ENCODE results near the gene KIAA1755. TPM values are rescaled to one million over a fixed set of nuclear protein-coding genes. Genes with fewer than 3 reads are reported as not detected.

The KIAA1755 gene
- total and polyA plus RNA-seq, 10 of the 15 experiments (the other 5 are each of a cell fraction or from before 2014, with no cell fraction given) = not detected

DNA sequence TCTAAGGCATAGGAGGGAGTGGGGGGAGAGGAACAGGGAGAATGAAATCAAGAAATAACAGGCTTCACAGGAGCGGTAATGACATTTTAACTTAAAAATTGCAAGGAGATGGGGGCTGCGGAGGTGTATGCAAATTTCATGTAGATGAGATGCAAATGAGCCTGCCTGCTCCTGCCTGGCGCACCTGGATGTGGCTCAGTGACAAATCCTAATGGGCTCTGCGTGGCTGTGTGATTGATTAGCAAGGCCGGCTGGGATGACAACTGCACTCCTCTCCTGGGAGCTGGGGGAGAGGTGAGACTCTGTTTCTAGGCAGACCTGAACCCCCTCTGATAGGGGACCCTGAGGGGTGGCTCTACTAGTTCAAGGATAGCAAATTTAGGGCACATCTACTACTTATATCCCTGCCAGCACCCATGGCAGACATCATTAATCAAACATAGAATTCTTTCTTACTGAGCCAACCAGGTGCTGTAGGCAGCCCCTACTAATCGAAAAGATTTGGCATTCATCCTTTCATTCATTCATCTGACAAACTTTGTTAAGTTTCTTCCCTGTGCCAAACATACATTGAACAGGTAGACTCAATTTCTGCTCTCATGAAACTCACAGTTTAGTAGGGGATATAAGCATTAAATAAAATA is 57.1 kb downstream of the KIAA1755 start:
- RAD21 ChIA-PET (ENCODE audit: unreplicated experiment) = no interaction called here

DNA sequence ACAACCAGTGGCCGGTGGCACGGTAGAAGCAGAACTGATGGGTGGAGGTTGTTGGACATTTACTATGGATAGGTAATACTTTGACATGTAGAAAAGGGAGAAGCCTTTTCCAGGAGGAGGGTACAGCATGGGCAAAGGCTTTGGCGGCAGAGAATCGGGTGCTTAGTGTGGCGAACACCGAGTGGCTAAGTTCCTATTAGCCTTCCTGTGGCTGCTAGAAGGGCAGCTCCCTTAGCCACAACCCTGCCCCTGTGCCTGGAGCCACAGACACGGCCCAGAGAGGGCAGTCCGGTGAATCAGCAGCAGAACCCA is 57.6 kb downstream of the KIAA1755 start:
- Histone ChIP-seq H3K27me3 (replicated peaks in 1 of 2; ENCODE audit: control insufficient read depth in 2 of 2, insufficient read depth in 2 of 2, low read length in 1 of 2) (no peaks in the 10 kb centered on the region; a peak in 1 of 4 replicates), H3K4me2 (ENCODE audit: control insufficient read depth, insufficient read depth) (no peak overlapping the region), H3K36me3 (ENCODE audit: control insufficient read depth in 2 of 2, insufficient read depth in 2 of 2, low read length in 1 of 2) (no peaks in the 10 kb centered on the region), H3K27ac (ENCODE audit: control insufficient read depth, insufficient read depth) (no peak overlapping the region), H3K9ac (ENCODE audit: control insufficient read depth, insufficient read depth, low read length) (no peak overlapping the region), H3K79me2 (ENCODE audit: control insufficient read depth, insufficient read depth, low read length) (no peaks in the 10 kb centered on the region), H4K20me1 (ENCODE audit: control insufficient read depth, insufficient read depth) (no peaks in the 10 kb centered on the region), H2AFZ (ENCODE audit: control insufficient read depth, low read depth, low read length) (no peak overlapping the region), H3K4me3 (no peak overlapping the region), H3K4me1 (ENCODE audit: control insufficient read depth, insufficient read depth, low read length) (no peaks in the 10 kb centered on the region), H3K9me3 (replicated peaks; ENCODE audit: control insufficient read depth, insufficient read depth, low read length) (no peaks in the 10 kb centered on the region)
- DNase-seq (ENCODE audit: low read depth, low spot score) (no peak), FAIRE-seq (no peak), ATAC-seq (no peak)
- intact Hi-C loops (cut with micrococcal nuclease; ENCODE audit: unreplicated experiment) (no loop called here), in situ Hi-C loops (cut with MboI) (no loop called here)
- RAD21 ChIA-PET (ENCODE audit: unreplicated experiment) = no interaction called here
- POLR2A ChIA-PET = no interaction called here
- BruUV-seq (replicated peaks) = no TSS peak
- WGBS (ENCODE audit: insufficient coverage, insufficient replicate concordance, low lambda C conversion rate, missing lambda C conversion rate) = 68% methylated on average over 8 of the region's 8 CpGs
- SMC1A ChIA-PET (ENCODE audit: uncharacterized antibody, unreplicated experiment) = no interaction called here
- CTCF ChIA-PET = interaction anchor here (6.2 kb wide), 1 partner anchor 18 kb away, joined by 35 read pairs; no protein-coding TSS in a partner anchor
- TF ChIP-seq SRF (IDR thresholded peaks at IDR 0.05; ENCODE audit: low read depth in 2 of 2, low read length in 2 of 2) (no peak), GATAD2B (conservative IDR thresholded peaks at IDR 0.05; ENCODE audit: low read depth) (no peak), CBFB (IDR thresholded peaks at IDR 0.05; ENCODE audit: low read depth) (no peak), SP1 (IDR thresholded peaks at IDR 0.05; ENCODE audit: low read depth, low read length) (no peak), WRNIP1 (IDR thresholded peaks at IDR 0.05; ENCODE audit: borderline replicate concordance, low read depth, low read length) (no peak), IRF4 (IDR thresholded peaks at IDR 0.05; ENCODE audit: low read depth, low read length) (no peak), SREBF1 (IDR thresholded peaks at IDR 0.05; ENCODE audit: low read length) (no peak)
- TF ChIP-seq, protein P1, sequence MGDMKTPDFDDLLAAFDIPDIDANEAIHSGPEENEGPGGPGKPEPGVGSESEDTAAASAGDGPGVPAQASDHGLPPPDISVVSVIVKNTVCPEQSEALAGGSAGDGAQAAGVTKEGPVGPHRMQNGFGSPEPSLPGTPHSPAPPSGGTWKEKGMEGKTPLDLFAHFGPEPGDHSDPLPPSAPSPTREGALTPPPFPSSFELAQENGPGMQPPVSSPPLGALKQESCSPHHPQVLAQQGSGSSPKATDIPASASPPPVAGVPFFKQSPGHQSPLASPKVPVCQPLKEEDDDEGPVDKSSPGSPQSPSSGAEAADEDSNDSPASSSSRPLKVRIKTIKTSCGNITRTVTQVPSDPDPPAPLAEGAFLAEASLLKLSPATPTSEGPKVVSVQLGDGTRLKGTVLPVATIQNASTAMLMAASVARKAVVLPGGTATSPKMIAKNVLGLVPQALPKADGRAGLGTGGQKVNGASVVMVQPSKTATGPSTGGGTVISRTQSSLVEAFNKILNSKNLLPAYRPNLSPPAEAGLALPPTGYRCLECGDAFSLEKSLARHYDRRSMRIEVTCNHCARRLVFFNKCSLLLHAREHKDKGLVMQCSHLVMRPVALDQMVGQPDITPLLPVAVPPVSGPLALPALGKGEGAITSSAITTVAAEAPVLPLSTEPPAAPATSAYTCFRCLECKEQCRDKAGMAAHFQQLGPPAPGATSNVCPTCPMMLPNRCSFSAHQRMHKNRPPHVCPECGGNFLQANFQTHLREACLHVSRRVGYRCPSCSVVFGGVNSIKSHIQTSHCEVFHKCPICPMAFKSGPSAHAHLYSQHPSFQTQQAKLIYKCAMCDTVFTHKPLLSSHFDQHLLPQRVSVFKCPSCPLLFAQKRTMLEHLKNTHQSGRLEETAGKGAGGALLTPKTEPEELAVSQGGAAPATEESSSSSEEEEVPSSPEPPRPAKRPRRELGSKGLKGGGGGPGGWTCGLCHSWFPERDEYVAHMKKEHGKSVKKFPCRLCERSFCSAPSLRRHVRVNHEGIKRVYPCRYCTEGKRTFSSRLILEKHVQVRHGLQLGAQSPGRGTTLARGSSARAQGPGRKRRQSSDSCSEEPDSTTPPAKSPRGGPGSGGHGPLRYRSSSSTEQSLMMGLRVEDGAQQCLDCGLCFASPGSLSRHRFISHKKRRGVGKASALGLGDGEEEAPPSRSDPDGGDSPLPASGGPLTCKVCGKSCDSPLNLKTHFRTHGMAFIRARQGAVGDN (IDR thresholded peaks at IDR 0.05) = no peak
- TF ChIP-seq, protein P2, sequence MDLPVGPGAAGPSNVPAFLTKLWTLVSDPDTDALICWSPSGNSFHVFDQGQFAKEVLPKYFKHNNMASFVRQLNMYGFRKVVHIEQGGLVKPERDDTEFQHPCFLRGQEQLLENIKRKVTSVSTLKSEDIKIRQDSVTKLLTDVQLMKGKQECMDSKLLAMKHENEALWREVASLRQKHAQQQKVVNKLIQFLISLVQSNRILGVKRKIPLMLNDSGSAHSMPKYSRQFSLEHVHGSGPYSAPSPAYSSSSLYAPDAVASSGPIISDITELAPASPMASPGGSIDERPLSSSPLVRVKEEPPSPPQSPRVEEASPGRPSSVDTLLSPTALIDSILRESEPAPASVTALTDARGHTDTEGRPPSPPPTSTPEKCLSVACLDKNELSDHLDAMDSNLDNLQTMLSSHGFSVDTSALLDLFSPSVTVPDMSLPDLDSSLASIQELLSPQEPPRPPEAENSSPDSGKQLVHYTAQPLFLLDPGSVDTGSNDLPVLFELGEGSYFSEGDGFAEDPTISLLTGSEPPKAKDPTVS (IDR thresholded peaks at IDR 0.05; ENCODE audit: low read depth, low read length) = no peak

More for the DNA sequence above, 57.1 kb downstream of the KIAA1755 start:
- intact Hi-C loops (cut with micrococcal nuclease; ENCODE audit: unreplicated experiment) (no loop called here), in situ Hi-C loops (cut with MboI) (no loop called here)
- Histone ChIP-seq H3K27me3 (replicated peaks in 1 of 2; ENCODE audit: control insufficient read depth in 2 of 2, insufficient read depth in 2 of 2, low read length in 1 of 2) (no peaks in the 10 kb centered on the region; a peak in 1 of 4 replicates), H2AFZ (ENCODE audit: control insufficient read depth, low read depth, low read length) (no peak overlapping the region), H3K4me1 (ENCODE audit: control insufficient read depth, insufficient read depth, low read length) (no peaks in the 10 kb centered on the region), H3K79me2 (ENCODE audit: control insufficient read depth, insufficient read depth, low read length) (no peaks in the 10 kb centered on the region), H3K4me2 (ENCODE audit: control insufficient read depth, insufficient read depth) (no peak overlapping the region), H4K20me1 (ENCODE audit: control insufficient read depth, insufficient read depth) (no peaks in the 10 kb centered on the region), H3K9ac (ENCODE audit: control insufficient read depth, insufficient read depth, low read length) (no peak overlapping the region), H3K4me3 (no peak overlapping the region), H3K27ac (ENCODE audit: control insufficient read depth, insufficient read depth) (no peak overlapping the region), H3K9me3 (replicated peaks; ENCODE audit: control insufficient read depth, insufficient read depth, low read length) (no peaks in the 10 kb centered on the region), H3K36me3 (ENCODE audit: control insufficient read depth in 2 of 2, insufficient read depth in 2 of 2, low read length in 1 of 2) (no peaks in the 10 kb centered on the region)
- ChIA-PET SMC1A (ENCODE audit: uncharacterized antibody, unreplicated experiment) (no interaction called here), CTCF (interaction anchor here (6.2 kb wide), 1 partner anchor 17 kb away, joined by 35 read pairs; no protein-coding TSS in a partner anchor), POLR2A (no interaction called here)
- FAIRE-seq = no peak
- 46% methylated on average over 6 of the region's 6 CpGs for WGBS (ENCODE audit: insufficient coverage, insufficient replicate concordance, low lambda C conversion rate, missing lambda C conversion rate)
- no TSS peak for BruUV-seq (replicated peaks)
- DNase-seq (ENCODE audit: low read depth, low spot score) = no peak
- TF ChIP-seq HDAC2 (IDR thresholded peaks at IDR 0.05) = no peak
- TF ChIP-seq POU2F2 (IDR thresholded peaks at IDR 0.05; ENCODE audit: borderline replicate concordance, low read depth, low read length) = 0 out of 3 replicates have a peak, but pooled peaks have one; percentile 19
- TF ChIP-seq, protein P3, sequence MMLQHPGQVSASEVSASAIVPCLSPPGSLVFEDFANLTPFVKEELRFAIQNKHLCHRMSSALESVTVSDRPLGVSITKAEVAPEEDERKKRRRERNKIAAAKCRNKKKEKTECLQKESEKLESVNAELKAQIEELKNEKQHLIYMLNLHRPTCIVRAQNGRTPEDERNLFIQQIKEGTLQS (IDR thresholded peaks at IDR 0.05; ENCODE audit: borderline replicate concordance, extremely low read depth, low read depth, low read length) = no peak
- no peak for TF ChIP-seq HDAC6 (IDR thresholded peaks at IDR 0.05; ENCODE audit: unreplicated experiment)
- TF ChIP-seq TCF3 (IDR thresholded peaks at IDR 0.05; ENCODE audit: borderline replicate concordance, insufficient read depth, low read depth, low read length) = no peak
- ATAC-seq = no peak

Measured in GM12878 (cell line).